ENCODE results near the gene TAX1BP1.

GRCh38 chr7:27876756-27877155 is 136.8 kb downstream of the TAX1BP1 start:
- TF ChIP-seq CTCF (optimal IDR thresholded peaks at IDR 0.05 in 1 of 3, IDR thresholded peaks at IDR 0.05 in 1 of 3, conservative IDR thresholded peaks at IDR 0.05 in 1 of 3; ENCODE audit: extremely low read depth in 1 of 3, insufficient read depth in 2 of 3, low read length in 3 of 3) (no peak), EZH2 (IDR thresholded peaks at IDR 0.05; ENCODE audit: low read length) (no peak)
